ENCODE data around the gene C1QTNF1. TPM values are rescaled to one million over a fixed set of nuclear protein-coding genes. Genes with fewer than 3 reads are reported as not detected.

The C1QTNF1 gene
- total RNA-seq, 3 donors from 2014 or later (not counting 1 experiment from before 2014, with no cell fraction given): 0.20 to 0.28 TPM; not detected in 1

GRCh38 chr17:79031996-79032875, 8.3 kb downstream of the C1QTNF1 start:
- Mint-ChIP-seq H3K4me3 (no peak overlapping the region), H3K27ac (no peak overlapping the region), H3K4me1 (no peaks in the 10 kb centered on the region), H3K9me3 (no peaks in the 10 kb centered on the region), H3K36me3 (no peaks in the 10 kb centered on the region), H3K27me3 (ENCODE audit: low read depth in 2 of 2) (peaks cover 14 to 27% of the 10 kb centered on the region in 2 donors)
- no peak for DNase-seq
- no peak overlapping the region for H3K4me3 ChIP-seq (ENCODE audit: low read length)
- no peak overlapping the region for H3K27ac ChIP-seq (ENCODE audit: low read length)
- intact Hi-C loops (cut with micrococcal nuclease): no loop called here
- no peaks in the 10 kb centered on the region for H3K4me1 ChIP-seq (ENCODE audit: control insufficient read depth, insufficient read depth, low read length)
- no peaks in the 10 kb centered on the region for H3K36me3 ChIP-seq (ENCODE audit: control insufficient read depth, insufficient read depth, low read length)
- WGBS (ENCODE audit: insufficient coverage): 88% methylated on average over 26 of the region's 26 CpGs
- no peak for ATAC-seq
- no peaks in the 10 kb centered on the region for H3K9me3 ChIP-seq (ENCODE audit: control insufficient read depth, insufficient read depth, low read length)
- no peak for TF ChIP-seq CTCF (IDR thresholded peaks at IDR 0.05)
- peaks cover 2% of the 10 kb centered on the region for H3K27me3 ChIP-seq (ENCODE audit: control insufficient read depth, insufficient read depth, low read length)

GRCh38 chr17:79033046-79033616, 9.2 kb downstream of the C1QTNF1 start:
- no peaks in the 10 kb centered on the region for H3K4me1 Mint-ChIP-seq
- peaks cover 10 to 19% of the 10 kb centered on the region in 2 donors for H3K27me3 Mint-ChIP-seq (ENCODE audit: low read depth in 2 of 2)
- no peaks in the 10 kb centered on the region for H3K36me3 Mint-ChIP-seq
- H3K9me3 Mint-ChIP-seq: no peaks in the 10 kb centered on the region
- no peak for ATAC-seq
- Histone ChIP-seq H3K27ac (ENCODE audit: low read length) (no peak overlapping the region), H3K36me3 (ENCODE audit: control insufficient read depth, insufficient read depth, low read length) (no peaks in the 10 kb centered on the region), H3K4me1 (ENCODE audit: control insufficient read depth, insufficient read depth, low read length) (no peaks in the 10 kb centered on the region), H3K4me3 (ENCODE audit: low read length) (no peak overlapping the region), H3K9me3 (ENCODE audit: control insufficient read depth, insufficient read depth, low read length) (no peaks in the 10 kb centered on the region), H3K27me3 (ENCODE audit: control insufficient read depth, insufficient read depth, low read length) (no peaks in the 10 kb centered on the region)
- no peak for DNase-seq
- TF ChIP-seq CTCF (IDR thresholded peaks at IDR 0.05): no peak
- no peak overlapping the region for H3K27ac Mint-ChIP-seq
- 91% methylated on average over 9 of the region's 9 CpGs for WGBS (ENCODE audit: insufficient coverage)
- no peak overlapping the region for H3K4me3 Mint-ChIP-seq
- intact Hi-C loops (cut with micrococcal nuclease): no loop called here

GRCh38 chr17:79033741-79034501, 10.0 kb downstream of the C1QTNF1 start:
- 91% methylated on average over 28 of the region's 28 CpGs for WGBS (ENCODE audit: insufficient coverage)
- no peak overlapping the region for H3K27ac Mint-ChIP-seq
- ATAC-seq (no peak), DNase-seq (no peak)
- TF ChIP-seq CTCF (IDR thresholded peaks at IDR 0.05): no peak
- no peaks in the 10 kb centered on the region for H3K4me1 Mint-ChIP-seq
- no peak overlapping the region for H3K4me3 Mint-ChIP-seq
- H3K27me3 ChIP-seq (ENCODE audit: control insufficient read depth, insufficient read depth, low read length): no peaks in the 10 kb centered on the region
- H3K27me3 Mint-ChIP-seq (ENCODE audit: low read depth in 2 of 2): peaks cover 10 to 18% of the 10 kb centered on the region in 2 donors
- H3K9me3 ChIP-seq (ENCODE audit: control insufficient read depth, insufficient read depth, low read length): no peaks in the 10 kb centered on the region
- H3K4me1 ChIP-seq (ENCODE audit: control insufficient read depth, insufficient read depth, low read length): no peaks in the 10 kb centered on the region
- no peak overlapping the region for H3K4me3 ChIP-seq (ENCODE audit: low read length)
- no peaks in the 10 kb centered on the region for H3K9me3 Mint-ChIP-seq
- no peaks in the 10 kb centered on the region for H3K36me3 Mint-ChIP-seq
- H3K36me3 ChIP-seq (ENCODE audit: control insufficient read depth, insufficient read depth, low read length): no peaks in the 10 kb centered on the region
- intact Hi-C loops (cut with micrococcal nuclease): no loop called here
- H3K27ac ChIP-seq (ENCODE audit: low read length): no peak overlapping the region
